HG02642 (cell line): ENCODE results near the gene MUS81.
A peak's percentile ranks its signal among the peaks of the same experiment; 100 is the strongest.
"Not testable (repeated sequence)": the region's sequence is repeated elsewhere in the genome, so short reads cannot be mapped to it uniquely, and the experiment has no call there.

Source experiments
- ATAC-seq: cut with Tn5 transposase; IDR thresholded peaks from one replicate; pipeline ENCODE4 v1.9.1; 2021; ENCODE audit warnings: mild to moderate bottlenecking; ENCODE audit not compliant: unreplicated experiment, poor library complexity

The MUS81 gene

GRCh38 chr11:65860278-65861164 is at the start of gene MUS81:
Gene MUS81 (plus strand): TSS chr11:65860433. CDS start chr11:65860754, 321 bp downstream.
- peak; percentile 33 for ATAC-seq

GRCh38 chr11:65811764-65812475 is 48.3 kb upstream of the MUS81 start:
- ATAC-seq: no peak

GRCh38 chr11:65814131-65814985 is 45.9 kb upstream of the MUS81 start:
- ATAC-seq: no peak

DNA sequence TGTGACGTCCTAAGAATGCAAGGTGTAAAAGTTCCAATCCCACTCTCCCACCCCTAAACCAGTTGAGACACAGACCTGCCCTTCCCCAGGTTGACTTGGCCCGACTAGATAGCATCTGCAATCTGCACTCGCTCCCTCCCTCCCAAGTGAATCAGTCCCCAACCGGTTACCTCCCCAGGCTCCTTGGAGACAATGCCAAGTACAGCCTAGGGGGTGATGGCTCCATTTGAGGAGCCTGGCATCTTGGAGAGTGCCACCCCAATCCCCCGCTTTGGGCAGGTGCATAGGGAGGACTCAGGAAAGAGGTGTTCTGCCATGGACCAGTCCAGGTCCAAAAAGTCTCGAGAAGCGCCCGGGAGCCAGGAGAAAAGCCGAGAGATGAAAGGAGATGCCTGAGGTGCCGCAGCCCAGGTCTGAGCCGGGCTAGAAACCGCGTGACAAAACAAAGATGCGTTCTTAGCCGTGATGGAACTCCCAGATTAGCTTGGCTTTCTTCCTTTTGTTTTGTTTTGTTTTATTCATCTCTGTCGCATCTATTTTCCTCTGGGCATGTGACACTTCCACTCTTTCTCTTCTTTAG is 45.2 kb upstream of the MUS81 start:
- ATAC-seq: no peak

- no peak for ATAC-seq
These were observed 43.5 kb upstream of the MUS81 start for GRCh38 chr11:65816696-65817095.

DNA sequence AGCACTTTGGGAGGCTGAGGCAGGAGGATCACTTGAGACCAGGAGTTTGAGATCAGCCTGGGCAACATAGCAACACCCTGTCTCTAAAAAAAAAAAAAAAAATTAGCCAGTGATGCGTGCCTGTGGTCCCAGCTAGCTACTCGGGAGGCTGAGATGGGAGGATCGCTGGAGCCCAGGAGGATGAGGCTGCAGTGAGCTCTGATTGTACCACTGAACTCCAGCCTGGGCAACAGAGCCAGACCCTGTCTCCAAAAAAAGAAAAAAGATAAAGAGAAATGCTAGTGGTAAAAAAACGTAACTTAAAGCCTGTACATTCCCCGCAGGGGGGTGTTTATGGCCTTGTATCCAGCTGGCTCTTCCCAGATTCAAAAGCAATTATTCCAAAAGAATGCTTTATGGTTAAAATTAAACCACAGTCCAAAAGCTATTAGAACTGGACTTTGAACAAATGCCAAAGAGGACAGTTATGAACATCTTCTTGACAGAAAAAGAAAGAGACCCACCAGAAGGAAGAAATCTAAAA is 42.9 kb upstream of the MUS81 start:
- no peak for ATAC-seq

DNA sequence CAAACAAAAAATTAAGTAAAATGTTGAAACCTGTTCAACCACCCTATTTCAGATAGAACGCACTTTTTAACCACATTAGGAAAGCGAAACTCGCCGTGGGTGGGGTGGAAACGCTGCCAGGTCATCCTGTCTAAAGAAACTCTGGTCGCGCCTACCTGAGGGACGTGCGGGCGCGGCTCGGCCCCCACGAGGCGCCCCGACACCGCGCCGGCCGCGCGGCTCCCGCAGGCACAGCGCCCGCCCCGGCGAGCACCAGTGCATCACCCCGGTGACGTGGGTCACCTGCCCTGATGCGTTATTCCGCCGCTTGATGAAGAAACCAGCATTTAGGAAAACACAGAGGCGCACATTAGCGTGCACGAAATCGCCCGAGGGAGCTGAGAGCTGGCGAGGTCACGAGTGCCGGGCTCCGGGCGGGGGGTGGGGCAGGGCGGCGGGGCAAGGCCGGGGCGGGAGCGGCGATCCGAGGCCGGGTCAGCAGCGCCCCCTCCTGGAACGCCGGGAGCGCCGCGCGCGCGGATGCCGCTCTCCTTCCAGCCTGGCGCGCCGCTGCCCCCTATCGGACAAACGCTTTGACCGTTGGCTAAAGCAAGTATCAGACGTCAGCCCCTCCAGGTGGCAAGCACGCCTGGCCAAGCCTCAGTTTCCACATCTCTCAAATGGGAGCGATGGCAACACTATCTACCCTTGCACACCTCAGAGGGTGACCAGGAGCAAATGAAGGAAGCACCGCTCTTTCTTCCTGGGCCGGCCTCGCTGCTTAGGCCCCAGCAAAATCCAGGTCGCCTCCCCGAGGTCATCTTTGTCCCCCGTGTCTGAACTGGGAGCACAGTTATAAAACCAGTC is 42.2 kb upstream of the MUS81 start:
- peak; percentile 84 for ATAC-seq

- no peak for ATAC-seq
These were observed 39.1 kb upstream of the MUS81 start for GRCh38 chr11:65821107-65821506.

- ATAC-seq: no peak
These were observed 37.3 kb upstream of the MUS81 start for GRCh38 chr11:65822776-65823528.

- no peak for ATAC-seq
These were observed 33.1 kb upstream of the MUS81 start for GRCh38 chr11:65826984-65827735.

DNA sequence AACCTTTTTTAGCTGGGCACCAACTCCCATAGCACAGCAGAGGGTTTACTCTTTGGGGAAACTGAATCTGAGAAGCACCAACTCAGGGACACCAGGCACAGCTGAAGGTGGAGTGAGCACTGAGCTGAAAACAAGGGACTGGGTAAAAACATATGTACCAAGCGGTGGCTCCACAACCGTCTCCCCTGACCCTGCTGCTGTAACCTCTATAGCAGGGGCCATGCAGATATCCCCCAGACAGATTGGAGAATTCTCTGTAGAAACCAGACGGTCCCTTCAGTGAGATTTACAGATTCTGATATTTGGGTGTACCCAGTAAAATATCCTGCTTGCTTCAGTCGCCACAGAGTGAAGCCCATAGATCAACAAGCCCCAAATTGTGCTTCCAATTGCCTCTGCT is 30.8 kb upstream of the MUS81 start:
- no peak for ATAC-seq

DNA sequence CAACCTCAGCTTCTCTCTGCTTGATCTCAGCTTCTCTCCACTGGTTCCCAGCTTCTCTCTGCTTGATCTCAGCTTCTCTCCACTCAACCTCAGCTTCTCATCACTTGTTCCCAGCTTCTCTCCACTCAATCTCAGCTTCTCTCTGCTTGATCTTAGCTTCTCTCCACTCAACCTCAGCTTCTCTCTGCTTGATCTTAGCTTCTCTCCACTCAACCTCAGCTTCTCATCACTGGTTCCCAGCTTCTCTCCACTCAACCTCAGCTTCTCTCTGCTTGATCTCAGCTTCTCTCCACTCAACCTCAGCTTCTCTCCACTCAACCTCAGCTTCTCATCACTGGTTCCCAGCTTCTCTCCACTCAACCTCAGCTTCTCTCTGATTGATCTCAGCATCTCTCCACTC is 28.0 kb upstream of the MUS81 start:
- not testable (repeated sequence) for ATAC-seq

- peak; percentile 95 for ATAC-seq
These were observed 26.8 kb upstream of the MUS81 start, which contains the start of gene SNX32 for GRCh38 chr11:65833297-65834030. Gene SNX32 (plus strand): TSS chr11:65833963. CDS start chr11:65834066, 103 bp downstream.

- ATAC-seq: no peak
These were observed 26.0 kb upstream of the MUS81 start for GRCh38 chr11:65834202-65834601.

GRCh38 chr11:65842144-65842543 is 18.1 kb upstream of the MUS81 start:
- ATAC-seq: no peak

- ATAC-seq: no peak
These were observed 16.4 kb upstream of the MUS81 start for GRCh38 chr11:65843811-65844210.
